Measurements from ENCODE around the gene CD37.
"Not testable (repeated sequence)": the region's sequence is repeated elsewhere in the genome, so short reads cannot be mapped to it uniquely, and the experiment has no call there.

GRCh38 chr19:49298653-49299052, 36.6 kb upstream of the CD37 start:
- TF ChIP-seq BACH2 (CRISPR knock-in tag; IDR thresholded peaks at IDR 0.05; ENCODE audit: borderline replicate concordance); TOX (CRISPR knock-in tag; IDR thresholded peaks at IDR 0.05; ENCODE audit: borderline replicate concordance); OSR1 (CRISPR knock-in tag; IDR thresholded peaks at IDR 0.05); CSRNP3 (CRISPR knock-in tag; IDR thresholded peaks at IDR 0.05); PATZ1 (CRISPR knock-in tag; IDR thresholded peaks at IDR 0.05; ENCODE audit: borderline replicate concordance); ZNF8 (CRISPR knock-in tag; IDR thresholded peaks at IDR 0.05); ZFP3 (CRISPR knock-in tag; IDR thresholded peaks at IDR 0.05); ZNF565 (CRISPR knock-in tag; conservative IDR thresholded peaks at IDR 0.05; ENCODE audit: low read depth); RARB (CRISPR knock-in tag; IDR thresholded peaks at IDR 0.05); ZFP30 (CRISPR knock-in tag; IDR thresholded peaks at IDR 0.05); ESRRG (CRISPR knock-in tag; IDR thresholded peaks at IDR 0.05); ARNTL (CRISPR knock-in tag; IDR thresholded peaks at IDR 0.05; ENCODE audit: borderline replicate concordance, low read depth): not testable (repeated sequence)

Data from SK-N-SH treated with all-trans-retinoic acid at 6 μM for 48 hours (cell line).